IMR-90 (cell line): ENCODE results near the gene RAPGEF1.

ENCODE experiments used
- CTCF ChIP-seq: conservative IDR thresholded peaks from 2 replicates; pipeline ENCODE4 v1.5.1; 2012; ENCODE audit warnings: mild to moderate bottlenecking, low read depth, low read length, improper control_type of control experiment
- POLR2A ChIP-seq: IDR thresholded peaks from 2 replicates; pipeline ENCODE4 v1.6.1; 2012; ENCODE audit warnings: mild to moderate bottlenecking, low read depth, low read length

GRCh38 chr9:131771646-131772045 is 31.8 kb upstream of the RAPGEF1 start:
- TF ChIP-seq CTCF (no peak), POLR2A (no peak)
